Inferior parietal cortex (tissue), 1 donor: ENCODE measurements around the gene MYO9B.
A peak's percentile ranks its signal among the peaks of the same experiment; 100 is the strongest.

Experiments
- DNase-seq: peaks from one replicate; pipeline ENCODE4 v3.0.0-alpha.2; 2016; ENCODE audit errors: extremely low spot score

The MYO9B gene

GRCh38 chr19:17075035-17075863 lies at the start of gene MYO9B, which contains the start of gene HAUS8:
Gene MYO9B (plus strand): TSS chr19:17075777. CDS start chr19:17101718, 25,941 bp downstream.
Gene HAUS8 (minus strand): TSS chr19:17075452. CDS start chr19:17075422, 30 bp downstream.
- DNase-seq: peak; percentile 99

GRCh38 chr19:17025991-17026658 lies 49.5 kb upstream of the MYO9B start:
- DNase-seq: no peak

GRCh38 chr19:17026706-17027534 lies 48.7 kb upstream of the MYO9B start, which contains the start of gene CPAMD8:
Gene CPAMD8 (minus strand): TSS chr19:17026810. CDS start chr19:17026642, 168 bp downstream.
- no peak for DNase-seq

- no peak for DNase-seq
Observed at GRCh38 chr19:17027535-17027975, 48.0 kb upstream of the MYO9B start.

- DNase-seq: no peak
Observed at GRCh38 chr19:17031741-17032140, 43.8 kb upstream of the MYO9B start.

- DNase-seq: no peak
Observed at GRCh38 chr19:17035842-17036424, 39.6 kb upstream of the MYO9B start.

GRCh38 chr19:17036640-17037039 lies 38.9 kb upstream of the MYO9B start:
- no peak for DNase-seq

- DNase-seq: no peak
Observed at GRCh38 chr19:17037184-17037583, 38.4 kb upstream of the MYO9B start.

- DNase-seq: no peak
Observed at GRCh38 chr19:17037966-17038500, 37.5 kb upstream of the MYO9B start.

- DNase-seq: no peak
Observed at GRCh38 chr19:17041976-17042375, 33.6 kb upstream of the MYO9B start.

- no peak for DNase-seq
Observed at GRCh38 chr19:17043744-17044143, 31.8 kb upstream of the MYO9B start.

GRCh38 chr19:17045907-17046502 lies 29.6 kb upstream of the MYO9B start:
- no peak for DNase-seq

GRCh38 chr19:17048885-17049453 lies 26.6 kb upstream of the MYO9B start:
- no peak for DNase-seq

GRCh38 chr19:17049711-17050280 lies 25.8 kb upstream of the MYO9B start:
- DNase-seq: no peak

GRCh38 chr19:17052439-17052838 lies 23.1 kb upstream of the MYO9B start:
- DNase-seq: peak; percentile 69

- DNase-seq: no peak
Observed at GRCh38 chr19:17054746-17055145, 20.8 kb upstream of the MYO9B start.

GRCh38 chr19:17055636-17056035 lies 19.9 kb upstream of the MYO9B start:
- no peak for DNase-seq

GRCh38 chr19:17058236-17058635 lies 17.3 kb upstream of the MYO9B start:
- no peak for DNase-seq

- DNase-seq: no peak
Observed at GRCh38 chr19:17060802-17061201, 14.8 kb upstream of the MYO9B start.

- no peak for DNase-seq
Observed at GRCh38 chr19:17061205-17061604, 14.4 kb upstream of the MYO9B start.
